OCI-LY3 (cell line): Measurements from ENCODE around the gene TMEM171.

ENCODE experiments used
- CTCF ChIP-seq: fragments of 200-600, 300-600 bp; sonication (generic); IDR thresholded peaks from 2 replicates; pipeline ENCODE4 v1.5.1; 2014; ENCODE audit warnings: antibody characterized with exemption, low read length, low read depth
- EZH2phosphoT487 ChIP-seq: fragments of 200-600 bp; shearing (Covaris generic); IDR thresholded peaks from 2 replicates; pipeline ENCODE4 v1.6.1; 2018; ENCODE audit warnings: antibody characterized with exemption, mixed run types, low read depth

DNA sequence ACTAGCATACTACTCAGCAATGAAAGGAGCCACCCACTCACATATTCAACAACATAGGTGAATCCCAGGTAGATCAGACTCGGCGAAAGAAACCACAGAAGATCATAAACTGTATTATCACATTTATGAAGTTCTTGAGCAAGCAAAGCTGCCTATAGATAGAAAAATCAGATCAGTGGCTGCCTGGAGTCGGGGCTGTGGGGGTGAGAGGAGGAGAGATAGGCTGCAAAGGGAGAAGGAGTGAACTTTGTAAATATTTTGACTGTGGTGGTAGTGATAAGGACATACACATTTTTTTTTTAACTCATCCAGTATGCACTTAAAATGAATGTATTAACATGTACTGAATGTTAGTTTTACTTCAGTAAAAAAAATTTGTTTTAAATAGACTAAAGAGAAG, 29.2 kb downstream of the TMEM171 start:
- TF ChIP-seq CTCF, result no peak
- TF ChIP-seq EZH2phosphoT487, result no peak
